GM19467 (cell line): ENCODE data around the gene RAPGEF6.
"Not testable (repeated sequence)": the region's sequence is repeated elsewhere in the genome, so short reads cannot be mapped to it uniquely, and the experiment has no call there.

Experiments used
- ATAC-seq: cut with Tn5 transposase; IDR thresholded peaks from one replicate; pipeline ENCODE4 v1.9.1; 2021; ENCODE audit warnings: mild to moderate bottlenecking, moderate library complexity; ENCODE audit not compliant: unreplicated experiment

RAPGEF6 gene

GRCh38 chr5:131610198-131611063 is 24.6 kb downstream of the RAPGEF6 start:
- ATAC-seq, result no peak

GRCh38 chr5:131609774-131610173 is 25.3 kb downstream of the RAPGEF6 start:
- no peak for ATAC-seq

GRCh38 chr5:131608597-131608996 is 26.4 kb downstream of the RAPGEF6 start:
- no peak for ATAC-seq

GRCh38 chr5:131607903-131608540 is 27.0 kb downstream of the RAPGEF6 start:
- ATAC-seq, result no peak

- ATAC-seq, result no peak
Observed at GRCh38 chr5:131607418-131607817, 27.6 kb downstream of the RAPGEF6 start.

DNA sequence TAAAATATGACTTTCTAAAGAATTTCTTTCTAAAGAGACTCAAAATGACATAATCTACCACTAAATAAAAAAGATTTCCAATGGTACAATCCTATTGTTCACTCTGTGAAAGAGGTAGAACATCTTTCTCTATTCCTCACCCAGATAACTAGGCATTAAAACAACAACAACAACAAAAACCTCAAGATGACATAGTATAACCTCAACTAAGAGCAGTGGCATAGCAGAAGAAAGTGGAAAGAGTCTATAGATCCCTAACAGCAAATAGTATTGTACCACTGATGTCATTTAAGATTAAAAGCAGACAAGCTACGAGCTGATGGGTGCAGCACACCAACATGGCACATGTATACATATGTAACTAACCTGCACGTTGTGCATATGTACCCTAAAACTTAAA is 29.9 kb downstream of the RAPGEF6 start:
- no peak for ATAC-seq

GRCh38 chr5:131595088-131596033 is 39.7 kb downstream of the RAPGEF6 start:
- ATAC-seq, result no peak

- ATAC-seq, result no peak
Observed at GRCh38 chr5:131593921-131594320, 41.1 kb downstream of the RAPGEF6 start.

DNA sequence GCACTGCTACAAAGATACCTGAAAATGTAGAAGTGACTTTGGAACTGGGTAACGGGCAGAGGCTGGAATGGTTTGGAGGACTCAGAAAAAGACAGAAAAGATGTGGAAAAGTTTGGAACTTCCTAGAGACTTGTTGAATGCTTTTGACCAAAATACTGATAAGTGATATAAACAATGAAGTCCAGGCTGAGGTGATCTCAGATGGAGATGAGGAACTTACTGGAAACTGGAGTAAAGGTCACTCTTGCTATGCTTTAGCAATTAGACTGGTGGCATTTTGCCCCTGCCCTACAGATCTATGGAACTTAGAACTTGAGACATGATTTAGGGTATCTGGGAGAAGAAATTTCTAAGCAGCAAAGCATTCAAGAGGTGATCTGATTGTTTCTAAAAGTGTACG is 41.6 kb downstream of the RAPGEF6 start:
- not testable (repeated sequence) for ATAC-seq

DNA sequence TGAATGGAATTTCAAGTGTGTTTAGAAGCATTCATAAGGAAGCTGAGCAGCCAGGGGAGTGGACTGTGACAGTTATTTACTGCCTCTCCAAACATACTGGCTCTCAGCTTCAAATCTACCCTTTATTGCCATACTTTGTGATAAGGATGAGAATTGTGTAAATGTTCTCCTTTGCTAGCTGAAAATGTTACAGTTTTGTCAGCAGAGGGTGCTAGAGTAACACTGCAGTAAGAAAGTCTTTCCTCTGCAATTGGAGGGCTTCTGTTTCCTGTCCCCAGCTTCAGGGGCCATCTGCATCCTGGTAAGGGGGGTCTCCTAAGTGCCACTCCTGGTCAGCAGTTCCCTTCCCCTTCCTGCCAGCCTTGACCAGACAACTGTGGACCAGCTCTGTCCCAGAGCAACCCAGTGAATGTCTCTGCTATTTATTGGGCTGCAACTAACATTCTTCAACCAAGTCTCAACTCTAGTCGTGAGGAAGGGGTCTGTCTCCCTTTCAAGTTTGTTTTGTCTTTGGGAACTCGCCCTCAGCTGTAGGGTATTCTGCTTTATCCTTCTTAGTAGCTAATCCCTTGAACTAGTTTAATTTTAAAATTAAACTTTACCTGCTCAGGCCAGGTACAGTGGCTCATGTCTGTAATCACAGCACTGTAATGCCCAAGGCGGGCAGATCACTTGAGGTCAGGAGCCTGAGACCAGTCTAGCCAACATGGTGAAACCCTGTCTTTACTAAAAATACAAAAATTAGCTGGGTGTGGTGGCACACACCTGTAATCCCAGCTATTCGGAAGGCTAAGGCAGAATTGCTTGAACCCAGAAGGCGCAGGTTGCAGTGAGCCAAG is 45.3 kb downstream of the RAPGEF6 start:
- ATAC-seq, result no peak

DNA sequence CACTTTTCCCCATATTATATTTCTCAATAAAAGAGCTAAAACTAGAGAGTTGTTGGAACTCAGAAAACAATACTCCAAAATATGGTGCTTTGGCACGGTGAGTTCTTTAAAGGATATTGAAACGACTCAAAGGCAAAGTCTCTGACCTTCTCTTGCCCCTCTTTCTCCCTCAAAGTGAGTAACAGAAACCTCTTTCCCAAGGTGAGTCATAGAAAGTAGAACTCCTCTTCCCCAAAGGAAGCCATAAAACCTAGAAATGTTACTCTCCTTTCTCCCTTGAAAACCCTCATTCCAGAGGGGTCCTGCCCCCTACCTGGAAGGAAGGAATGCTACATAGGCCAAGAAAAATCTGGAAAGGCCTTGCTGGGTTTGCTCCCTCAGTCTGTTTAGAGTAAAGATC is 47.5 kb downstream of the RAPGEF6 start:
- no peak for ATAC-seq

DNA sequence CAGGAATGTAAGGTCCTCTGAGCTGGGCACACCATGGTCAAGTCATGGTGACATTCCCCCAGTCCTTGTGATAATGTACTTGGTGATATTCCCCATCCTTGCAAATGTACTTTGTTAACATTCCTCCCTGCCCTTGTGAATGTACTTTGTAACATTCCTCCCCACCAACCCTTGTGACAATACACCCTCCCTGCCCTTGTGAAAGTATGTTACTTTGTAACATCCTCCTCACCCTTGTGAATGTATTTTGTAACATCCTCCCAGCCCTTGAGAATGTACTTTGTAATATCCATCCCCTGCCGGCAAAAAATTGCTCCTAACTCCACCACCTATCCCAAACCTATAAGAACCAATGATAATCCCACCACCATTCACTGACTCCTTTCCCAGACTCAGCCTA is 53.3 kb downstream of the RAPGEF6 start:
- no peak for ATAC-seq

DNA sequence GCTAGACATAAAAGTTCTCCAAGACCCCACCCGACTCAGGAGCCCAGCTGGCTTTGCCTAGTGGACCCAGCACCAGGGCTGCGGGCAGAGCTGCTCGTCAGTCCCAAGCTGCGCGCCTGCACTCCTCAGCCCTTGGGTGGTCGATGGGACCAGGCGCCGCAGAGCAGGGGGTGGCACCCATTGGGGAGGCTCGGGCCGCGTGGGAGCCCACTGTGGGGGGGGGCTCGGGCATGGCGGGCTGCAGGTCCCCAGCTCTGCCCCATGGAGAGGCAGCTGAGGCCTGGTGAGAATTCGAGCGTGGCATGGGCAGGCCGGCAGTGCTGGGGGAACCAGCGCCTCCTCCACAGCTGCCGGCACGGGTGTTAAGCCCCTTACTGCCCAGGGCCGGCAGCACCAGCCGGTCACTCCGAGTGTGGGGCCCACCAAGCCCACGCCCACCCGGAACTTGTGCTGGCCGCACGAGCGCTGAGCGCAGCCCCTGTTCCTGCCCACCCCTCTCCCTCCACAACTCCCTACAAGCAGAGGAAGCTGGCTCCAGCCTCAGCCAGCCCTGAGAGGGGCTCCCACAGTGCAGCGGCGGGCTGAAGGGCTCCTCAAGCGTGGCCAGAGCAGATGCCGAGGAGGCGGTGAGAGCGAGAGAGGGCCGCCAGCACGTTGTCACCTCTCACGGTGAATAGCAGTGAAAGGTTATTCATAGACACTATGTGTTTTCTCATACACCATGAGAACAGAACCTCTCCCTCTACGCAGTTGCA is 54.9 kb downstream of the RAPGEF6 start:
- ATAC-seq, result no peak

GRCh38 chr5:131575660-131576227 is 59.3 kb downstream of the RAPGEF6 start:
- ATAC-seq, result no peak

- ATAC-seq, result no peak
Observed at GRCh38 chr5:131571669-131572168, 63.3 kb downstream of the RAPGEF6 start.

DNA sequence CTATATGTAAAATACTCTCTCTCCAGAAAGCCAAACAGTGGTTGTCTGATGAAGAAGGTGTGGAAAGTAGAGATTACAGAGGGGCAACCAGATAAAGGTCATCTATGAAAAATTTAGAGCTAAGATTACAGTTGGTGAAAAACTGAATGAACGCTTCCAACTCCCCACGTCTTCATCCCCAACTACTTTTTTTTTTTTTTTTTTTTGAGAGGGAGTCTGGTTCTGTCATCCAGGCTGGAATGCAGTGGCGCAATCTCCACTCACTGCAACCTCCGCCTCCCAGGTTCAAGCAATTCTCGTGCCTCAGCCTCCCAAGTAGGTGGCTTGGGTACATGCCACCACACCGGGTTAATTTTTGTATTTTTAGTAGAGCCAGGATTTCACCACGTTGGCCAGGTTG is 64.3 kb downstream of the RAPGEF6 start:
- ATAC-seq, result no peak

GRCh38 chr5:131564229-131564652 is 70.8 kb downstream of the RAPGEF6 start:
- no peak for ATAC-seq

- ATAC-seq, result no peak
Observed at GRCh38 chr5:131563434-131564228, 71.4 kb downstream of the RAPGEF6 start.
